Stimulated activated CD4-positive, alpha-beta T cell treated with anti-CD3 and anti-CD28 coated beads, Interleukin-4, amount 100 ng/mL, for 24 hours (primary cell): ENCODE measurements around the gene CABP7.
"Not testable (repeated sequence)": the region's sequence is repeated elsewhere in the genome, so short reads cannot be mapped to it uniquely, and the experiment has no call there.

Source experiments
- DNase-seq: peaks from one replicate; pipeline ENCODE4 v3.0.0-alpha.2; 2020

CABP7 gene

DNA sequence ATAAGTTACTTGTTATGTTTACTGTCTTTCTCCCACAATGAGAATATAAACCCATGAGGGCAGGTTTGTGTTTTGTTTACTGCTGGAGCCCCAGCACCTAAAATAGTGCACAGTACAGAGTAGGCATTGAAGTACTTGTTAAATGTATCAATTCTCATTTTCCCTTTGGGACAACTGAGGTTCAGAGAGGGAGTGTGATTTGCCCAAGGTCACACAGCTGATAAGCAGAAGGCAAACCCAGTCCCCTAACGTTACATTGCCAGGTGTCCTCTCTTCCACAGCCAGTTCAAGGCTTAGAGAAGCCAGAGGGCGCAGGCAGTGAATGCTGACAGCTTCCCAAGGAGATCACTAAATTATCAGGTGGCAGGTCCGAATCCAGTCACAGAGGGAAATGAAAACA, 30.2 kb downstream of the CABP7 start:
- DNase-seq = no peak

- peak; percentile 9 for DNase-seq
Measured at GRCh38 chr22:29750559-29751538, 31.0 kb downstream of the CABP7 start.

DNA sequence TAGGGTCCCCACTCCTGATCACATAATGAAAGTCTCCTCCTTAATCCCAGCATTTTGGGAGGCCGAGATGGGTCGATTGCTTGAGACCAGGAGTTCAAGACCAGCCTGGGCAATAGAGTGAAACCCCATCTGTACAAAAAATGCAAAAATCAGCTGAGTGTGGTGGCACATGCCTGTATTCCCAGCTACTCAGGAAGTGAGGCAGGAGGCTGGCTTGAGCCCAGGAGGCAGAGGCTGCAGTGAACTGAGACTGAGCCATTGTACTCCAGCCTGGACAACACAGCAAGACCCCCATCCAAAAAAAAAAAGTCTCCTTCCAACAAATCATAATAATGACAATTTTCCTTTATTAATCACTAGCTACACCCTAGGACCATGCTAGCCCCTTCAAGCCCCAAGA, 31.9 kb downstream of the CABP7 start:
- no peak for DNase-seq

DNA sequence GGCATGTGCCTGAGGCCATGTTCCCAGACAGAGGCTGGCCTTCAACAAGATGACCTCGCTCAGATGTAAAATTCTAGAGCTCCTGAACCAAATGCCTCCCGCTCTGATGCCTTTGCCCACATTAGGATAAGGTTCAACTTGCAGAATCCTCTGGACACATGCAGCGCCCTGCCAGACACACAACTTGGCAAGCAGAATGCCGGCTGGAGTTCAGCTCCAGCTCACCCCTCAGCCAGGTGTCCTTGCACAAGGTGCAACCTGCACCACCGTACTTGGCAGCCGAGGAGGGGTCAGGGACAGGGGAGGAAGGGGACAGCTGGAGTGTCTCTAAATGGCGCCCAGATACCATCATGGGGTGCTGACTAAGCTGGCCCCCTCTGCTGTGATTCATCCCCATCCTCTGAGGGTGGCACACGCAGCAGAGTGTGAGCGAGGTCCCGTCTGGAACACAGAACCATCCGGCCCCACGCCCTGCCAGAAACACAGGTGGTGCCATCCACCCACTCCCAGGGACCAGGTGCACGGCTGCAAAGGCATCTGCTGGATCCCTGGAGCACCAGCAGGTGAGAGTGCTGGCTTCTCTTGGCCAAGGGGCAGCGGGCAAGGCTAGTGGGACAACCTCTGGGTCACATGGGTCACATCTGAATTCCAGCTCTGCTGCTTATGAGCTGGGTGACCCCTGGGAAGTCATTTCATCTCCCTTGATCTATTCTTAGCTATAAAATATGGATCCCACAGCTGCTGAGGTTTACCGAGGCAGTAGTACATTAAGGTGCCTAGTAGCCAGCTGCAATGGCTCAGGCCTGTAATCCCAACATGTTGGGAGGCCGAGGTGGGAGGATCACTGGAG, 34.2 kb downstream of the CABP7 start:
- DNase-seq = no peak

- DNase-seq = not testable (repeated sequence)
Measured at GRCh38 chr22:29754658-29755395, 35.0 kb downstream of the CABP7 start.

DNA sequence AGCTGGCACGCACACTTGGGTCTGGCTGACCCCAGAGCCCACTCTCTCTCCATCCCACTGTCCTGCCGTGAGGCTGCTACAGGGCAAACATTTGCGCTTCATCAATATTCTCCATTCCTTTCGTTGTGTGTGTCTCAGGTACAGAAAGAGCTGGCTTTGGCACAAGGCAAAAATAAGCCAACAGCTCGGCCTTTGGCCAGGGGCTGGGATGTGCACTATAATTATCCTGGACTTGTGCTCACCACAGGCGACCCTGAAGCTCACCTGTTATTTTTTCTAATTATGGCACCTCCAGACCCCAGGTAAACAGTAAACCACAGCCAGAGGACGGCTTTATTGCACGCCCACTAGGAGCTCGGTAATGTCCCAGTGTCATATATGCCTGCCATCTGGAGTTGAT, 36.1 kb downstream of the CABP7 start:
- no peak for DNase-seq

- no peak for DNase-seq
Measured at GRCh38 chr22:29756341-29756740, 36.5 kb downstream of the CABP7 start.

DNA sequence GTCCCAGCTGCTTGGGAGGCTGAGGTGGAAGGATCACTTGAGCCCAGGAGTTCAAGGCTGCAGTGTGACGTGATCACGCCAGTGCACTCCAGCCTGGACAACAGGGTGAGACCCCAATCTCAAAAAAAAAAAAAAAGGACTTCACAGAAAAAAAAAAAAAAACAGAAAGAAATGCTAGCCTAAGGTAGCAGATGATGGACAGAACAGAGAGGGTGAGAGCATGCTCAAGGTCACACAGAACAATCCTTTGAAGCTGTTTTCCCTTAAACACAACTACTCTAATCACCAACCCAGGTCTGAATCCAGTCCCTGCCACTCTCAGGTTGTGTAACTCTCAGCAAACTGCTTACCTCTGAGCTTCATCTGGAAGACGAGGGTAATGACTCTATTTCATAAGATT, 37.3 kb downstream of the CABP7 start:
- no peak for DNase-seq

DNA sequence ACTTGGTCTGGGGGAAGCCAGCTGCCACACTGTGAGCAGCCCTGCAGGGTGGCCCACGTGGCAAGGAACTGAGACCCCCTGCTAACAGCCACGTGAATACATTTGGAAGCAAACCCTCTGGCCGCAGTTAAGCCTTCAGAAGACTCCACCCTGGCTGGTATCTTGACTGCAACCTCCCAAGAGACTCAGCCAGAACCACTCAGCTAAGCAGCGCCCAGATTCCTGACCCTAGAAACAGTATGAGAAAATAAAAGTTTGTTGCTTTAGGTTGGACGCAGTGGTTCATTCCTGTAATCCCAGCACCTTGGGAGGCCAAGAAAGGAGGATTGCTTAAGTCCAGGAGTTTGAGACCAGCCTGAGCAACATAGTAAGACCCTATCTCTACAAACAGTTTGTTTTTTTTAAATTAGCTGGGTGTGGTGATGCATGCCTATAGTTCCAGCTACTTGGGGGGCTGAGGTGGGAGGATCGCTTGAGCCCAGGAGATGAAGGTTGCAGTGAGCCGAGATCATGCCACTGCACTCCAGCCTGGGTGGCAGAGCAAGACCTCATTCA, 38.3 kb downstream of the CABP7 start:
- no peak for DNase-seq

- no peak for DNase-seq
Measured at GRCh38 chr22:29758959-29759358, 39.2 kb downstream of the CABP7 start.

GRCh38 chr22:29762263-29762662, 42.5 kb downstream of the CABP7 start:
- no peak for DNase-seq

GRCh38 chr22:29765905-29766631, 46.3 kb downstream of the CABP7 start:
- peak; percentile 26 for DNase-seq

GRCh38 chr22:29766632-29767170, 46.9 kb downstream of the CABP7 start, which contains the start of gene ZMAT5:
Gene ZMAT5 (minus strand): TSS chr22:29767007. CDS start chr22:29748544, 18,463 bp downstream.
- peak; percentile 94 for DNase-seq

DNA sequence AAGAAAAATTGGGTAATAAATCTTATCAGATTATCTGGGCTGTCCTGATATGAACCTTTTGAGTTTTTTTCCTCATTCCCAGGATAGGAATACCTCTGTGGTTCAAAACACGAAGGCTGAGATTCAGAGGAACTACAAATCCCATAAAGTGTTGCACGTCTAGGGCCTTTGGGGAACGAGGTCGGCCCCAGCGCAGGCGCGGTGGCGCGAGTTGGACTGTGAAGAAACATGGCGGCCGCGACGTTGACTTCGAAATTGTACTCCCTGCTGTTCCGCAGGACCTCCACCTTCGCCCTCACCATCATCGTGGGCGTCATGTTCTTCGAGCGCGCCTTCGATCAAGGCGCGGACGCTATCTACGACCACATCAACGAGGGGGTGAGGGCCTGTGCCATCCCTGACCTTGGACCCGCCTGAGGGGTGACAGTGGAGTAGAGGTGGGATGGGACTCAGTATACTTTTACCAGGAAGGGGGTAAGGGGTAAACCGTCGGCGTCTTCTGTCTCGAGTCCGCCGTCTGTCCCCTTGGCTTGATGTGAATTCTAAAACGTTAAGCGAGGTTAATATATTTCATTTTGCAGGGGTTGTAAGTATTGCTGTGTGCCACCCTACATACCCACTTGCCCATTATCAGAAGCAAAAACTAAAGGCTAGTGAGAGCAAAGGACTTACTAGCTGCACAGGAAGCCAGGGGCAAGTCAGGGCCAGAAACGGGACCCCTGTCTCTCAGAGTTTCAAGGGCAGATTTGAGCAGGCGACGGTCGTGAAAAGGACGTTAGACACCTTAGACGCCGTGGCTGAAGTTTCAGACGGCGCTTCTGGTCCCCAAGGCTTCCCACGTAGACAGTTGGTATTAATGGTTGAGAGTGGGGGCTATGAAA, 47.6 kb downstream of the CABP7 start, which contains the start of gene UQCR10:
Gene UQCR10 (plus strand): TSS at position 199 of the 881 bp plus-strand sequence. CDS start 30 bp downstream, at position 229.
- peak; percentile 95 for DNase-seq

GRCh38 chr22:29768052-29768693, 48.4 kb downstream of the CABP7 start:
- no peak for DNase-seq

GRCh38 chr22:29769723-29770321, 50.0 kb downstream of the CABP7 start:
- no peak for DNase-seq

GRCh38 chr22:29772170-29772641, 52.4 kb downstream of the CABP7 start:
- DNase-seq = no peak

DNA sequence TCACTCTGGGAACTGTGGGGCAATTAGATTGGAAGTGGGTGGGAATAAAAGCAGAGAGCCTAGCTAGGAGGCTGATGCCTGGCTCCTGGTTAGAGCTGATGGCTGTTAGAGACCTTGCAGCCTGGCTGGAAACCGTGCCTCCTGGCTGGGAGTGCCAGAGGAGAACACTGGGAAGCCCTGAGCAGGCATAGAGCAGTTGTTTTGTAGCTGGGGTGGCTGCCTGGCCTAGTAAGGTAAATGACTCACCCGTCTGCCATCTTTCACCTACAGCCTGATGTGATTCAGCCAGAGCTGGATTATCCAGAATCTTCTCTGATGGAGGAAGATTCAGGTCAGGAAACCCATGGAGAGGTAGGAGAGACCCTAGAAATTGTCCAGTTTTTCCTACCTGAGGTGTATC, 53.4 kb downstream of the CABP7 start:
- no peak for DNase-seq

GRCh38 chr22:29780220-29780619, 60.4 kb downstream of the CABP7 start:
- no peak for DNase-seq
